HG02642 (cell line): Measurements from ENCODE around the gene PRDX2.
A peak's percentile ranks its signal among the peaks of the same experiment; 100 is the strongest.

Experiments used
- ATAC-seq: cut with Tn5 transposase; IDR thresholded peaks from one replicate; pipeline ENCODE4 v1.9.1; 2021; ENCODE audit warnings: mild to moderate bottlenecking; ENCODE audit not compliant: unreplicated experiment, poor library complexity

Gene PRDX2

DNA sequence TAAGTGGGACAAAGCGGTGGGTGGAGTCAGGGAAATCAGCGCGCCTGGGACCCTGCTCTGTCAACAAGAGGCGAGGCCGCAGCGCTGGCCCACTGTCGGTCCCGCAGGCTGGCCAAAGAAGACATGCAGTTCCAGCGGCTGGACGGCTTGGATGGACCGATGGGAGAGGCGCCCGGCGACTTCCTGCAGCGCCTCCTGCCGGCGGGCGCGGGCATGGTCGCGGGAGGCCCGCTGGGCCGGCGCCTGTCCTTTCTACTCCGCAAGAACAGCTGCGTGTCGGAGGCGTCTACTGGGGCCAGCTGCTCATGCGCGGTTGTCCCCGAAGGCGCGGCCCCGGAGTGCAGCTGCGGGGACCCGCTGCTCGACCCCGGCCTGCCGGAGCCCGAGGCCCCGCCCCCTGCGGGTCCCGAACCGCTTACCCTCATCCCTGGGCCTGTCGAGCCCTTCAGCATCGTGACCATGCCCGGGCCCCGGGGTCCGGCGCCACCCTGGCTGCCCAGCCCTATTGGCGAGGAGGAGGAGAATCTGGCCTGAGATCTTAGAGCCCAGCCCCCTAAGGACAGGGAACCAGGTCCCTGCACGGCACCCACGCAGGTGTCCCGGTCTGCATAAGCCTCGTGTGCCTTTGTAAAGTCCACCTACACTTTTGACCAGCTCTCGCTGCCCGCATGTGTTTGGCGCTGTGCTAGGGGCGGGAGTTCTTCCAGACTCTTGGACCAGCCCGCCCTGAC, 43.9 kb downstream of the PRDX2 start:
- ATAC-seq, result peak; percentile 51

DNA sequence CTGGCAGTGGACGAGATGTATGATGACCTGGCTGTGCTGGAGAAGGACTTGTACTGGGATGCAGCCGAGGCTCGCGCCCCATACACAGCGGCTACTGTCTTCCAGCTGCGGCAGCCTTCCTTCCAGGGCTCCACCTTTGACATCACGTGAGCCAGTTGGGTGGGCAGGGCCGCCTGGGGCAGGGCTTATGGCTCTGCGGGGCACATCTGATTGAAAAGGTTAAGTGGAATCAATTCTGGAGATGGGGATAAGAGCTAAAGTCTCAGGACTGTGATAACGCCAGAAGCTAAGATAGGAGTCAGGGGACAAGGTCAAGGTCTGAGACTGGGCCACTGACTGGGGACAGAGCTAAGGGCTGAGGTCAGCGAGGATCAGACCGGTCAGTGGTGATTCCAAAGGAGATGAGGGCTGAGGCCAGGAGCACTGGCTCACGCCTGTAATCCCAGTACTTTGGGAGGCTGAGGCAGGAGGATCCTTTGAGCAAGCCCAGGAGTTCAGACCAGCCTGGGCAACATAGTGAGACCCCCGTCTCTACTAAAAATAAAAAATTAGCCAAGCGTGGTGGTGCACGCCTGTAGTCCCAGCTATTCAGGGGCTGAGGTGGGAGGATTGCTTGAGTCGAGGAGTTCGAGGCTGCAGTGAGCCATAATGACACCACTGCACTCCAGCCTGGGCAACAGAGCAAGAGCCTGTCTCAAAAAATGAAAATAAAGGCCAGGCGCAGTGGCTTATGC, 45.3 kb downstream of the PRDX2 start:
- ATAC-seq, result no peak

DNA sequence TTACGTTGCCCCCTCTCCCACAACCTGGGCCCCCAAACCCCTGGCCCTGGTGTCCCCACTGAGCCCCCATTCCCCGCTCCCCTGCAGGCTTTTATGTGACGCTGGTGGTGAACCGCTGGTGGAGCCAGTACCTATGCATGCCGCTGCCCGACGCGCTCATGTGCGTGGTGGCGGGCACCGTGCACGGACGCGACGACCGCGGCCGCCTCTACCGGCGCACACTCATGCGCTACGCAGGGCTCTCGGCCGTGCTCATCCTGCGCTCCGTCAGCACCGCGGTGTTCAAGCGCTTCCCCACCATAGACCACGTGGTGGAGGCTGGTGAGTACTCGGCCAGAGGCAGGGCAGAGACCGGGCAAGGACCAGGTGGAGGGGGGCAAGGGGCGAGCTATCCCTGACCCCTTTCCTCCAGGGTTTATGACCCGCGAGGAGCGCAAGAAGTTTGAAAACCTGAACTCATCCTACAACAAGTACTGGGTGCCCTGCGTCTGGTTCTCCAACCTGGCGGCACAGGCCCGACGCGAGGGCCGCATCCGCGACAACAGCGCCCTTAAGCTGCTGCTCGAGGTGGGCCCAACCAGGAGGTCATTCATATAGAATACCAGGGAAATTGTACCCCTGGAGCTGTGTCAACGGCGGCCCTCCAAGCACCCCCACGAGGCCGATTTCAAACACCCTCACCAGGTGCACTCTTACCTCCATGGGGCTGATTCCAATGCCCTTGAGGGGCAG, 47.0 kb downstream of the PRDX2 start:
- ATAC-seq, result no peak

DNA sequence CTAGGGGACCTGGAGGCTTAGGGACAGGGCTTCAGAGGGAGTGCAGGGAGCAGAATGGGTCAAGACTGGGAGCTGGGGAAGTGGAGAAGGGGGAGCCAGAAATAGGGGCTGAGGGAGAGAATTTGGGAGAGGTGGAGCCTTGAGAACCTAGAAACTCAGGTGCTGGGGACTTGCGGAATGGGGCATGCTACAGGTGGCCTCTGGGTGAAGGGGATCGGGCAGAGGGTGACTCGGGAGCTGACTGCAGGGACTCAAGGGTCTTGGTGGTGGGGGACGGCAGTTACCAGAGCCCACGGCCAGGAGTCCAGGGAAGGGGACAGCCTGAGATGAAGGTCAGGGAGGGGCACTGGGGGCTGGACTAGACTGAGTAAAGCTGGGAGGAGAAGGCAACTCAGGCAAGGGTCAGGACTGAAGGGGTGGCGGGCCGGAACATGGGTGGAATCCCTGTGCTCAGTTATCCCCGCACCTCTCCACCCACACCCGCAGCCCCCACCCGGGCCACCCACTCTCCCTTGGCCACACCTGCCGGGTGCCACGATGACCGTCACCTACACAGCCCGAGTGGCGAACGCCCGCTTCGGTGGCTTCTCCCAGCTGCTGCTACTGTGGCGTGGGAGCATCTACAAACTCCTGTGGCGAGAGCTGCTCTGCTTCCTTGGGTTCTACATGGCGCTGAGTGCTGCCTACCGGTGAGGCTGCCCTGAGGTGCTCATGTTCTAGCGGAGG, 49.4 kb downstream of the PRDX2 start:
- ATAC-seq, result no peak

DNA sequence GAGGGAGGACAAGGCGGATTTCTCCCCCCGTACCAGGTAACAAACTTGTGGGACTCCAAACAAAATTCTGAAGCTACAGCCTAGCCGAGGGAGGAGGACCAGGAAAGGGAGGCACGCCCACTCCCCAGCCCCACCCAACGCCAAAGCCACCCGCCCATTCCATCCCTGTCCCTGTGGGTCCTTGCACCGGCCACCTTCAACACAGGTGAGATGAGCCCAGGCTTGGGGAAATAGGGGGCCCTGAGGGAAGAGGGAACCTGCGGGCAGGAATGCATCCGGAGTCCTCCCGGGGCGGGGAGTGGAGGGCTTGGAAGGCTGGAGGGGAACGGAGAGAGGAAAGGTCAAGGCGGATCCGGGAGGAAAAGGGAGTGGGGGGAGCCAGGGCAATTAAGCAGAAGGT, 50.0 kb downstream of the PRDX2 start, which contains the start of gene BEST2:
TSS of gene BEST2 (plus strand) at position 157 of the 400 bp plus-strand sequence. CDS start 802 bp downstream, outside the sequence.
- ATAC-seq, result no peak

DNA sequence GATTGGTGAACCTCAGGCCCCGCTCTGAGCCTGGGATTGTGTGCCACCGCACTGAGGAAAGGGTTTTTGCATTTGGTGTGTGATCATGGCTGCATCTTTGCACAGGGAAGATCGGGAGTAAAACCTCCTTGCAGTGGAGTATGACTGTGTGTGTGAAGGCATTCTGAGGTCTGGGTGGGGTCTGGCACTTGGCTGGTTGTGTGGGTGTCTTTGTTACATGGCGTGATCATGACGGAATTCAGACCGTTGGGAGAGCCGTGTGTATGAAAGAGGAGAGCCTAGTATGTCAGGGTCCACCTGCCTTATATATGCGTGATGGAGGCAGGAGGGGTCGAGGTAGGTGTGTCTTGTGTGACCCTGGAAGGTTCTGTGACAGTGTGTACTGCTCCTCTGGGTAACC, 50.7 kb downstream of the PRDX2 start:
- no peak for ATAC-seq

DNA sequence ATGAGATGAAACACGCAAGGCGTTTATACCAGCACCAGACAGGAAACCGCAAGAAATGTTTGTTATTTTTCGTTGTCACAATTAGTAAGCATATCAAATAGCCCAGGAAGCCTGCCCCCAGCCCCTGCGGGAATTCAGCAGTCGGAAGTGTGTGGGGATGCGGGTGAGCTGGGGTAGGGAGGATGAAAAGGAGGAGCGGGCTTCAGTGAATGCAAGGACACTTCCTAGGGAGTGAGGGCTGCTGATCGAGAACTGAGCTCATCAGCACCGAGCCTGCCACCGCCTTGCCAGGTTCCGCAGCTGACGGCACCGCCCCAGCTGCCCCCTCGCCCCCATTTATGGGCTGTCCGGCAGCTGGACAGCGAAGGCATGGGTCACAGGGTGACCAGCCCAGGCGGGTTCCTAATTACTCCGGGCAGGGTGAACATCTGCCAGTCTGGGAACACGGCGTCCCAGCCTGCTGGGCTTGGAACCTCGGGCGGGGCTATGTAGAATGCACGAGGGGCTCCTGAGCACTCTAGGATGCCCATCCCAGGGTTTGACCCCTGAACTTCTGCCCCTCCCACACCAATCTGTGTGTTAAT, 51.6 kb downstream of the PRDX2 start:
- ATAC-seq, result no peak

DNA sequence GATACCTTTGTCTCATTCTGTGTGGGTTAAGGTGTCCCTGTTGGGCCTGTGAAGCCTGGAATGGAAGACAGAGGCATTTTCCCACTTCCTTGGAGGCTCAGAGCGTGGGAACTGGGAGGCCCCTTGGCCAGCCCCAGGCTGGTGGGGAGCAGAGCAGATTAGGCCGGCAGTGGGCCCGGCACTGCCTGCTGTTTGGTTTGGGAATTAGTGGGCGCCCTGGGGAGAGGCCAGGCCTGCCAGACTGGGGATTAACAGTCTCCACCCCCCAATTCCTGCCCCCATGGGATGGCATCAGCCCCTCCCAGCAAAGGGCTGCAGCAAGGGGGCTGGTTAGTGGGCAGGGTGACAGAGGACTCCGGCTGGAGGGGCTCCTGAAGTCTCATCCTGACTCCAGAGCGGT, 53.1 kb downstream of the PRDX2 start:
- ATAC-seq, result no peak
